SK-N-SH (cell line): ENCODE data around the gene SMARCA2. TPM values are rescaled to one million over a fixed set of nuclear protein-coding genes. Genes with fewer than 3 reads are reported as not detected.

Experiments
- CTCF ChIA-PET: fragments of 300-600, 350-600 bp; formaldehyde crosslinking; extraction: SDS; loops from one replicate; lab custom pipeline; 2021; lab: Yijun Ruan, JAX
- POLR2A ChIA-PET: fragments of 350-600 bp; sonication (Branson Sonifier 250); formaldehyde crosslinking; extraction: SDS; loops from one replicate; lab custom pipeline; 2020; ENCODE audit warnings: antibody characterized with exemption, inconsistent platforms; lab: Yijun Ruan, JAX
- DNase-seq: peaks from one replicate; pipeline ENCODE4 v3.0.0; 2012
- H2AFZ ChIP-seq: fragments of 200-600 bp; sonication (generic); 2 replicates; pipeline ENCODE4 v1.8.1; 2016; ENCODE audit warnings: antibody characterized with exemption, mild to moderate bottlenecking, low read depth
- H3F3A ChIP-seq: fragments of 200-600 bp; sonication (generic); replicated peaks from 2 replicates; pipeline ENCODE3; 2016; ENCODE audit warnings: antibody characterized with exemption, mild to moderate bottlenecking; ENCODE audit not compliant: insufficient read depth
- H3K27ac ChIP-seq, 2 experiments: fragments of 200-500 bp in 1 of 2; fragments of 200-600 bp in 1 of 2; sonication (Bioruptor generic) in 1 of 2; sonication (generic), shearing (Covaris generic) in 1 of 2; 2 replicates each; pipeline versions ENCODE4 v1.5.1 to v1.6.1; 2014 to 2016; ENCODE audit warnings: low read depth in 2 of 2, inconsistent platforms in 1 of 2, low read length in 1 of 2, mild to moderate bottlenecking in 1 of 2, mixed read lengths in 1 of 2
- H3K27me3 ChIP-seq: fragments of 200-600 bp; sonication (generic), shearing (Covaris generic); 2 replicates; pipeline ENCODE4 v1.6.1; 2016; ENCODE audit warnings: mixed run types; ENCODE audit not compliant: insufficient read depth
- H3K36me3 ChIP-seq, 2 experiments: fragments of 200-500 bp in 1 of 2; fragments of 200-600 bp in 1 of 2; sonication (Bioruptor generic) in 1 of 2; sonication (generic) in 1 of 2; replicated peaks in 1 of 2; 2 replicates each; pipeline versions ENCODE3 to v1.5.1; 2014 to 2016; ENCODE audit warnings: low read length in 1 of 2, mild to moderate bottlenecking in 1 of 2; ENCODE audit not compliant: insufficient read depth in 2 of 2, control insufficient read depth in 1 of 2
- H3K4me1 ChIP-seq, 2 experiments: fragments of 200-500 bp in 1 of 2; fragments of 200-600 bp in 1 of 2; sonication (Bioruptor generic) in 1 of 2; sonication (generic), shearing (Covaris generic) in 1 of 2; 2 replicates each; pipeline versions ENCODE4 v1.5.1 to v1.6.1; 2014 to 2016; ENCODE audit warnings: low read depth in 1 of 2, low read length in 1 of 2, mixed run types in 1 of 2; ENCODE audit not compliant: insufficient read depth in 2 of 2, control insufficient read depth in 1 of 2
- H3K4me2 ChIP-seq: fragments of 200-600 bp; sonication (generic), shearing (Covaris generic); 2 replicates; pipeline ENCODE4 v1.6.1; 2017; ENCODE audit warnings: mixed run types
- H3K4me3 ChIP-seq, 2 experiments: fragments of 200-500 bp in 1 of 2; fragments of 200-600 bp in 1 of 2; sonication (Bioruptor generic) in 1 of 2; sonication (generic), shearing (Covaris generic) in 1 of 2; 2 replicates each; pipeline versions ENCODE4 v1.5.1 to v1.8.1; 2014 to 2016; ENCODE audit warnings: low read depth in 2 of 2, inconsistent platforms in 1 of 2, low read length in 1 of 2, mild to moderate bottlenecking in 1 of 2, mixed read lengths in 1 of 2, moderate library complexity in 1 of 2
- H3K79me2 ChIP-seq: fragments of 200-600 bp; sonication (generic); 2 replicates; pipeline ENCODE4 v1.8.1; 2017; ENCODE audit warnings: mild to moderate bottlenecking; ENCODE audit not compliant: insufficient read depth
- H3K9ac ChIP-seq: fragments of 200-600 bp; sonication (generic); 2 replicates; pipeline ENCODE4 v1.6.1; 2017; ENCODE audit warnings: mixed run types
- H3K9me2 ChIP-seq: fragments of 200-600 bp; sonication (generic); 2 replicates; pipeline ENCODE4 v1.6.1; 2017; ENCODE audit warnings: mixed run types
- H3K9me3 ChIP-seq: fragments of 200-600 bp; sonication (generic); 2 replicates; pipeline ENCODE4 v1.6.1; 2017; ENCODE audit warnings: mixed run types, mild to moderate bottlenecking, moderate library complexity
- H4K20me1 ChIP-seq: fragments of 200-600 bp; sonication (generic); 2 replicates; pipeline ENCODE4 v1.6.1; 2017; ENCODE audit warnings: mild to moderate bottlenecking, mixed run types; ENCODE audit not compliant: insufficient read depth
- ELF1 ChIP-seq: IDR thresholded peaks from 2 replicates; pipeline ENCODE4 v1.4.0; 2012
- EZH2phosphoT487 ChIP-seq: fragments of 200-600 bp; sonication (generic); IDR thresholded peaks from 2 replicates; pipeline ENCODE4 v1.6.1; 2017; ENCODE audit warnings: low read depth, mixed run types, mild to moderate bottlenecking, antibody characterized with exemption, moderate library complexity, borderline replicate concordance
- FOSL2 ChIP-seq: IDR thresholded peaks from 2 replicates; pipeline ENCODE4 v1.4.0; 2012; ENCODE audit warnings: low read depth, mild to moderate bottlenecking, moderate library complexity, borderline replicate concordance
- IRF3 ChIP-seq: fragments of 150-350 bp; IDR thresholded peaks from 2 replicates; pipeline ENCODE4 v1.6.1; 2016; ENCODE audit warnings: mild to moderate bottlenecking, low read depth, low read length
- MAX ChIP-seq: IDR thresholded peaks from 2 replicates; pipeline ENCODE4 v1.4.0; 2012; ENCODE audit warnings: low read depth
- MEF2A ChIP-seq: IDR thresholded peaks from 2 replicates; pipeline ENCODE4 v1.4.0; 2012; ENCODE audit warnings: low read depth, borderline replicate concordance
- NFIC ChIP-seq: IDR thresholded peaks from 2 replicates; pipeline ENCODE4 v1.4.0; 2012; ENCODE audit warnings: borderline replicate concordance
- PBX3 ChIP-seq: IDR thresholded peaks from 2 replicates; pipeline ENCODE4; 2012
- POLR2AphosphoS5 ChIP-seq: IDR thresholded peaks from 2 replicates; pipeline ENCODE4 v1.6.1; 2012; ENCODE audit warnings: low read depth, low read length
- RFX5 ChIP-seq: IDR thresholded peaks from 2 replicates; pipeline ENCODE4 v1.6.1; 2012; ENCODE audit warnings: mild to moderate bottlenecking, improper control_type of control experiment, low read length
- SMC3 ChIP-seq: IDR thresholded peaks from 2 replicates; pipeline ENCODE4 v1.6.1; 2012; ENCODE audit warnings: low read depth, low read length, improper control_type of control experiment
- TAF1 ChIP-seq: IDR thresholded peaks from 2 replicates; pipeline ENCODE4 v1.6.1; 2012; ENCODE audit warnings: low read depth, mild to moderate bottlenecking, low read length, moderate library complexity, borderline replicate concordance
- TCF12 ChIP-seq: IDR thresholded peaks from 2 replicates; pipeline ENCODE4 v1.4.0; 2012
- USF1 ChIP-seq: IDR thresholded peaks from 2 replicates; pipeline ENCODE4 v1.4.0; 2012; ENCODE audit warnings: low read depth, borderline replicate concordance
- USF2 ChIP-seq: fragments of 150-350 bp; IDR thresholded peaks from 2 replicates; pipeline ENCODE4 v1.6.1; 2017; ENCODE audit warnings: antibody characterized with exemption, low read length, low read depth, borderline replicate concordance
- WGBS: methylation state at CpG from one replicate; pipeline ENCODE4 v1.1.6; 2017; ENCODE audit warnings: low lambda C conversion rate; 5-methylcytosine and 5-hydroxymethylcytosine counted together
- polyA plus RNA-seq, 3 experiments: library from polyadenylated mRNA; depleted of rRNA; stranded (reverse); fragments of >200 nt; gene quantifications; 2 replicates each; pipeline ENCODE4 v1.2.3, GENCODE V29; 2012
- TF ChIP-seq, protein P1 (sequence below): IDR thresholded peaks from 2 replicates; pipeline ENCODE4 v1.6.1; 2012; ENCODE audit warnings: mild to moderate bottlenecking, low read depth, low read length, moderate library complexity
- TF ChIP-seq, protein P2 (sequence below): IDR thresholded peaks from 2 replicates; pipeline ENCODE4 v1.4.0; 2012; ENCODE audit warnings: low read depth, borderline replicate concordance

The SMARCA2 gene
- polyA plus RNA-seq, 1 of the 3 experiments (the other 2 are of a cell fraction) = 17.4 TPM

DNA sequence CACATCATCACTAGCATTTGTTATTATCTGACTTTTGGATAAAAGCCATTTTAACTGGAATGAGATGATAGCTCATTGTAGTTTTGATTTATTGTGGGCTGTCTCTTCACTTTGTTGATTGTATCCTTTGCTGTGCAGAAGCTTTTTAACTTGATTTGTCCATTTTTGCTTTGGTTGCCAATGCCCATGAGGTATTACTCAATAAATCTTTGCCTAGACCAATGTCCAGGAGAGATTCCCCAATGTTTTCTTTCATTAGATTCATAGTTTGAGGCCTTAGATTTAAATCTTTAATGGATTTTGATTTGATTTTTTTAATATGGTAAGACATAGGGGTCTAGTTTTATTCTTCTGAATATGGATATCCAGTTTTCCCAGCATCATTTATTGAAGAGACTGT, 28.8 kb upstream of the SMARCA2 start:
- ChIA-PET CTCF (no interaction called here), POLR2A (no interaction called here)
- Histone ChIP-seq H3K4me3 (no peak overlapping the region), H3K27me3 (no peaks in the 10 kb centered on the region), H3K36me3 (no peaks in the 10 kb centered on the region), H2AFZ (no peak overlapping the region), H4K20me1 (no peaks in the 10 kb centered on the region), H3F3A (no peaks in the 10 kb centered on the region), H3K4me1 (no peaks in the 10 kb centered on the region), H3K27ac (no peak overlapping the region), H3K9me2 (no peaks in the 10 kb centered on the region), H3K4me2 (no peak overlapping the region), H3K9ac (no peak overlapping the region), H3K79me2 (no peaks in the 10 kb centered on the region), H3K9me3 (no peaks in the 10 kb centered on the region)
- no peak for TF ChIP-seq PBX3
- no peak for TF ChIP-seq IRF3
- no peak for TF ChIP-seq POLR2AphosphoS5
- TF ChIP-seq TCF12 = no peak
- no peak for TF ChIP-seq SMC3
- TF ChIP-seq FOSL2 = no peak
- TF ChIP-seq RFX5 = no peak
- no peak for TF ChIP-seq USF1
- no peak for TF ChIP-seq ELF1
- TF ChIP-seq MEF2A = no peak
- DNase-seq = no peak

DNA sequence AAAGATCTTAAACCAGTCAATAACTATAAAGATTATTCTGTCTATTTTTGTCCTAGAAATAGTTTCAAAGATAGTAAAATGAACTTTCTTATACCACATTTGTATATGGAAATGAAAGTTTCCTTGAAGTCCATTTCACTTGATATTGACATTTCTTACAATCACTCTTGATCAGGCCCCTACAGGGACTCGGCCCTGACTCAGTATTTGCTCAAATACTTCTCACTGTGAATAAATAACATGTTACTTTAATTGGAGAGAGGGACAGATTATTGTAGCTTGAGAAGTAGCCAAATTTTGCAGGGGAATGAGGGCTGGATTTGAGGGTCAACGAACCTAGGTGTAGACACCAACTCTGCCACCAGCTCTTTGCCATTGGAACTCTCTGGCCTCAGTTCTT, 25.6 kb upstream of the SMARCA2 start:
- Histone ChIP-seq H3K4me1 (no peaks in the 10 kb centered on the region), H3K9me3 (no peaks in the 10 kb centered on the region), H4K20me1 (no peaks in the 10 kb centered on the region), H3K9me2 (no peaks in the 10 kb centered on the region), H3K4me2 (no peak overlapping the region), H3K27ac (no peak overlapping the region), H3K27me3 (no peaks in the 10 kb centered on the region), H3K4me3 (no peak overlapping the region), H3K9ac (no peak overlapping the region), H3K79me2 (no peaks in the 10 kb centered on the region), H3K36me3 (no peaks in the 10 kb centered on the region), H3F3A (no peaks in the 10 kb centered on the region), H2AFZ (no peak overlapping the region)
- ChIA-PET POLR2A (no interaction called here), CTCF (no interaction called here)
- 10% methylated on average over 2 of the region's 2 CpGs for WGBS
- DNase-seq = no peak
- TF ChIP-seq TAF1 (no peak), USF1 (no peak), NFIC (no peak), ELF1 (no peak), MEF2A (no peak), EZH2phosphoT487 (no peak), MAX (no peak), USF2 (no peak)
- TF ChIP-seq, protein P1, sequence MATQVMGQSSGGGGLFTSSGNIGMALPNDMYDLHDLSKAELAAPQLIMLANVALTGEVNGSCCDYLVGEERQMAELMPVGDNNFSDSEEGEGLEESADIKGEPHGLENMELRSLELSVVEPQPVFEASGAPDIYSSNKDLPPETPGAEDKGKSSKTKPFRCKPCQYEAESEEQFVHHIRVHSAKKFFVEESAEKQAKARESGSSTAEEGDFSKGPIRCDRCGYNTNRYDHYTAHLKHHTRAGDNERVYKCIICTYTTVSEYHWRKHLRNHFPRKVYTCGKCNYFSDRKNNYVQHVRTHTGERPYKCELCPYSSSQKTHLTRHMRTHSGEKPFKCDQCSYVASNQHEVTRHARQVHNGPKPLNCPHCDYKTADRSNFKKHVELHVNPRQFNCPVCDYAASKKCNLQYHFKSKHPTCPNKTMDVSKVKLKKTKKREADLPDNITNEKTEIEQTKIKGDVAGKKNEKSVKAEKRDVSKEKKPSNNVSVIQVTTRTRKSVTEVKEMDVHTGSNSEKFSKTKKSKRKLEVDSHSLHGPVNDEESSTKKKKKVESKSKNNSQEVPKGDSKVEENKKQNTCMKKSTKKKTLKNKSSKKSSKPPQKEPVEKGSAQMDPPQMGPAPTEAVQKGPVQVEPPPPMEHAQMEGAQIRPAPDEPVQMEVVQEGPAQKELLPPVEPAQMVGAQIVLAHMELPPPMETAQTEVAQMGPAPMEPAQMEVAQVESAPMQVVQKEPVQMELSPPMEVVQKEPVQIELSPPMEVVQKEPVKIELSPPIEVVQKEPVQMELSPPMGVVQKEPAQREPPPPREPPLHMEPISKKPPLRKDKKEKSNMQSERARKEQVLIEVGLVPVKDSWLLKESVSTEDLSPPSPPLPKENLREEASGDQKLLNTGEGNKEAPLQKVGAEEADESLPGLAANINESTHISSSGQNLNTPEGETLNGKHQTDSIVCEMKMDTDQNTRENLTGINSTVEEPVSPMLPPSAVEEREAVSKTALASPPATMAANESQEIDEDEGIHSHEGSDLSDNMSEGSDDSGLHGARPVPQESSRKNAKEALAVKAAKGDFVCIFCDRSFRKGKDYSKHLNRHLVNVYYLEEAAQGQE = no peak
- TF ChIP-seq, protein P2, sequence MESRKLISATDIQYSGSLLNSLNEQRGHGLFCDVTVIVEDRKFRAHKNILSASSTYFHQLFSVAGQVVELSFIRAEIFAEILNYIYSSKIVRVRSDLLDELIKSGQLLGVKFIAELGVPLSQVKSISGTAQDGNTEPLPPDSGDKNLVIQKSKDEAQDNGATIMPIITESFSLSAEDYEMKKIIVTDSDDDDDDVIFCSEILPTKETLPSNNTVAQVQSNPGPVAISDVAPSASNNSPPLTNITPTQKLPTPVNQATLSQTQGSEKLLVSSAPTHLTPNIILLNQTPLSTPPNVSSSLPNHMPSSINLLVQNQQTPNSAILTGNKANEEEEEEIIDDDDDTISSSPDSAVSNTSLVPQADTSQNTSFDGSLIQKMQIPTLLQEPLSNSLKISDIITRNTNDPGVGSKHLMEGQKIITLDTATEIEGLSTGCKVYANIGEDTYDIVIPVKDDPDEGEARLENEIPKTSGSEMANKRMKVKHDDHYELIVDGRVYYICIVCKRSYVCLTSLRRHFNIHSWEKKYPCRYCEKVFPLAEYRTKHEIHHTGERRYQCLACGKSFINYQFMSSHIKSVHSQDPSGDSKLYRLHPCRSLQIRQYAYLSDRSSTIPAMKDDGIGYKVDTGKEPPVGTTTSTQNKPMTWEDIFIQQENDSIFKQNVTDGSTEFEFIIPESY = no peak
